Smooth muscle cell of the coronary artery (primary cell): ENCODE results near the gene VWA5B1. TPM values are rescaled to one million over a fixed set of nuclear protein-coding genes. Genes with fewer than 3 reads are reported as not detected.

Experiments
- total RNA-seq: library from RNA; depleted of rRNA; stranded (reverse); fragments of >200 nt; gene quantifications from 2 replicates; pipeline ENCODE4 v1.2.3, GENCODE V29; 2014; ENCODE audit warnings: low replicate concordance

The VWA5B1 gene, protein sequence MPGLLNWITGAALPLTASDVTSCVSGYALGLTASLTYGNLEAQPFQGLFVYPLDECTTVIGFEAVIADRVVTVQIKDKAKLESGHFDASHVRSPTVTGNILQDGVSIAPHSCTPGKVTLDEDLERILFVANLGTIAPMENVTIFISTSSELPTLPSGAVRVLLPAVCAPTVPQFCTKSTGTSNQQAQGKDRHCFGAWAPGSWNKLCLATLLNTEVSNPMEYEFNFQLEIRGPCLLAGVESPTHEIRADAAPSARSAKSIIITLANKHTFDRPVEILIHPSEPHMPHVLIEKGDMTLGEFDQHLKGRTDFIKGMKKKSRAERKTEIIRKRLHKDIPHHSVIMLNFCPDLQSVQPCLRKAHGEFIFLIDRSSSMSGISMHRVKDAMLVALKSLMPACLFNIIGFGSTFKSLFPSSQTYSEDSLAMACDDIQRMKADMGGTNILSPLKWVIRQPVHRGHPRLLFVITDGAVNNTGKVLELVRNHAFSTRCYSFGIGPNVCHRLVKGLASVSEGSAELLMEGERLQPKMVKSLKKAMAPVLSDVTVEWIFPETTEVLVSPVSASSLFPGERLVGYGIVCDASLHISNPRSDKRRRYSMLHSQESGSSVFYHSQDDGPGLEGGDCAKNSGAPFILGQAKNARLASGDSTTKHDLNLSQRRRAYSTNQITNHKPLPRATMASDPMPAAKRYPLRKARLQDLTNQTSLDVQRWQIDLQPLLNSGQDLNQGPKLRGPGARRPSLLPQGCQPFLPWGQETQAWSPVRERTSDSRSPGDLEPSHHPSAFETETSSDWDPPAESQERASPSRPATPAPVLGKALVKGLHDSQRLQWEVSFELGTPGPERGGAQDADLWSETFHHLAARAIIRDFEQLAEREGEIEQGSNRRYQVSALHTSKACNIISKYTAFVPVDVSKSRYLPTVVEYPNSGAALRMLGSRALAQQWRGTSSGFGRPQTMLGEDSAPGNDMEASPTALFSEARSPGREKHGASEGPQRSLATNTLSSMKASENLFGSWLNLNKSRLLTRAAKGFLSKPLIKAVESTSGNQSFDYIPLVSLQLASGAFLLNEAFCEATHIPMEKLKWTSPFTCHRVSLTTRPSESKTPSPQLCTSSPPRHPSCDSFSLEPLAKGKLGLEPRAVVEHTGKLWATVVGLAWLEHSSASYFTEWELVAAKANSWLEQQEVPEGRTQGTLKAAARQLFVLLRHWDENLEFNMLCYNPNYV
- not detected in 2 replicates for total RNA-seq

DNA sequence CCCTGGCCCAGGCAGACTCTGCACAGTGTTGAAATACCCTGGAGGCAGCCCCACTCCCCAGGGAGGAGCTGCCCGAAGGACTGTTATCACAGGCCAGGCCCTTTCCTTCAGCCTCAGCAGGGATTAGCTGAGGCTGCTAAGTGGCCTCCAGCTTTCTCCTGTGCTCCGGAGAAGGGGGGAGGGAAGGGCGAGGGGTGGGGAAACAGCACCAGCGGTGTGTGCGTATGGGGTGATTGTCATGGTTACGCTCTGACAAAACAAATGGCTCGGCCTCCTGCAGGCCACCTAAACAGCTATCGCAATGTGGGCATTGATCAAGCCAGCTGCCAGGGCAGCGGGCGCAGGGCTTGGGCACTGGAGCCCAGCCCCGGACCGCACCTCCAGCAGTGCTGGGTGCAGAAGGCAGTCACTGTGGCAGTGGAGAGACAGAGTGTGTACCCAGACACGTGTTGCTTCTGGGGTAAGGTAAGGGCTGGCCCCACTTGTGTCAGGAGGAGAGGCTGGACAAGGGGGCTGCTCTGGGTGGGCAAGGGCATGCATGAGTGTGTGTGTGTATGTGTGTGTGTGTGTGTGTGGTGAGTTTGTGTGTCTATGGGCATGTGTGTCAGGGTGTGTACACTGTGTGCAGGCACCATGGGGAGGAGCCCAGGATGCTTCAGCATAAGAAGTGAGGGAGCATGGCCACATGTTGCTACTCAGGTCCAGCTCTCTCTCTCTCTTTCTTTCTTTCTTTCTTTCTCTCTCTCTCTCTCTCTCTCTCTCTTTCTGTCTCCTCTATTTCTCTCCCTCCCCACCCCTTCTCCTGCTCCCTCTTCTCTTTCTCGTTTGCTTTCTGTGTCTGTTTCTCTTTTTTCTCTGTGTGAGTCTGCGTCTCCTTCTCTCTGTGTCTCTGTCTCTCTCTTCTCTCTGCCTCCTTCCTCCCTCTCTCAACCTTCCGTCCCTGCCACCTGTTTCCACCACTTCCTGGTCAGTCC lies at the start of gene VWA5B1:
VWA5B1 (plus strand) TSS at position 252 of the 974 bp plus-strand sequence. CDS start 19,727 bp downstream, outside the sequence.

Other genes starting within 250 kb of the VWA5B1 start
- 1.4 and 3.0 TPM in 2 replicates for gene PLA2G5, start 220.7 kb upstream of the VWA5B1 start, total RNA-seq
- gene PLA2G2D, start 171.3 kb upstream of the VWA5B1 start, total RNA-seq, result not detected in 2 replicates
- gene PLA2G2F, start 151.6 kb upstream of the VWA5B1 start, total RNA-seq, result not detected in 2 replicates
- under 0.01 TPM in 2 replicates for gene UBXN10, start 104.8 kb upstream of the VWA5B1 start, total RNA-seq
- not detected in 2 replicates for gene PLA2G2C, start 104.4 kb upstream of the VWA5B1 start, total RNA-seq
- 3.8 and 10.6 TPM in 2 replicates for gene CAMK2N1, start 195.3 kb downstream of the VWA5B1 start, total RNA-seq
- gene MUL1, start 217.3 kb downstream of the VWA5B1 start, total RNA-seq, result 14.6 and 18.0 TPM in 2 replicates